HepG2 (cell line): ENCODE measurements around the gene TANC1. TPM values are rescaled to one million over a fixed set of nuclear protein-coding genes. Genes with fewer than 3 reads are reported as not detected.

Experiments used
- ATAC-seq: fragments of 200-7000 bp; cut with Tn5 transposase; 3 replicates; pipeline ENCODE4 v1.9.1; 2020; ENCODE audit warnings: mild to moderate bottlenecking, moderate library complexity
- BruUV-seq: library from RNA; stranded (reverse); fragments of 400-500 nt; replicated peaks from 2 replicates; lab custom pipeline; 2021; lab: Mats Ljungman, UMichigan
- CTCF ChIA-PET: fragments of 300-600 bp; formaldehyde crosslinking; extraction: SDS; loops from one replicate; lab custom pipeline; 2021; ENCODE audit warnings: low total read pairs, inconsistent platforms, low intra/inter-chr PET ratio; lab: Yijun Ruan, JAX
- POLR2A ChIA-PET: fragments of 350-600 bp; sonication (Branson Sonifier 250); formaldehyde crosslinking; loops from one replicate; lab custom pipeline; 2020; ENCODE audit warnings: antibody characterized with exemption, inconsistent platforms; lab: Yijun Ruan, JAX
- DNase-seq: peaks from one replicate; pipeline ENCODE4 v3.0.0-alpha.2; 2015; ENCODE audit warnings: low spot score
- FAIRE-seq: peaks from 3 replicates; lab custom pipeline; 2011; peaks lifted over from hg19 to GRCh38; lab: Jason Lieb, UNC
- H2AFZ ChIP-seq: one replicate; pipeline ENCODE4 v1.6.1; 2011; ENCODE audit warnings: low read length, inconsistent platforms
- H3K27ac ChIP-seq: fragments of 300-600 bp; 3 replicates; pipeline ENCODE4 v1.8.0; 2011; ENCODE audit warnings: mixed run types, mild to moderate bottlenecking, mixed read lengths, low read length, inconsistent platforms; ENCODE audit not compliant: insufficient read depth; ENCODE audit errors: extremely low read length
- H3K27me3 ChIP-seq, 2 experiments: fragments of 200-600 bp in 1 of 2; 2 replicates in 1 of 2; 3 replicates in 1 of 2; pipeline versions ENCODE4 v1.6.0 to v1.8.0; 2011; ENCODE audit warnings: low read length in 2 of 2, mild to moderate bottlenecking in 2 of 2, moderate library complexity in 2 of 2, inconsistent platforms in 1 of 2; ENCODE audit not compliant: insufficient read depth in 2 of 2, control insufficient read depth in 1 of 2
- H3K36me3 ChIP-seq, 2 experiments: fragments of 200-600 bp in 1 of 2; replicated peaks in 1 of 2; 2 replicates in 1 of 2; 3 replicates in 1 of 2; pipeline versions ENCODE4 v1.5.1 to v1.8.0; 2011; ENCODE audit warnings: low read length in 2 of 2, inconsistent platforms in 1 of 2; ENCODE audit not compliant: insufficient read depth in 2 of 2, control insufficient read depth in 1 of 2
- H3K4me1 ChIP-seq: 2 replicates; pipeline ENCODE4 v1.5.1; 2012; ENCODE audit warnings: low read length, inconsistent platforms; ENCODE audit not compliant: insufficient read depth
- H3K4me2 ChIP-seq: 2 replicates; pipeline ENCODE4 v1.6.0; 2011; ENCODE audit warnings: low read depth, low read length, inconsistent platforms
- H3K4me3 ChIP-seq, 3 experiments: fragments of 200-600 bp in 1 of 3; sonication (generic), shearing (Covaris generic) in 1 of 3; replicated peaks in 1 of 3; 2 replicates each; pipeline ENCODE4 v1.5.1; 2011 to 2016; ENCODE audit warnings: low read length in 3 of 3, inconsistent platforms in 2 of 3, low read depth in 2 of 3, mild to moderate bottlenecking in 2 of 3, control low read depth in 1 of 3, mixed read lengths in 1 of 3; ENCODE audit not compliant: insufficient read depth in 1 of 3
- H3K79me2 ChIP-seq: one replicate; pipeline ENCODE4 v1.6.1; 2011; ENCODE audit warnings: low read length, inconsistent platforms; ENCODE audit not compliant: insufficient read depth
- H3K9ac ChIP-seq: 2 replicates; pipeline ENCODE4 v1.6.0; 2011; ENCODE audit warnings: mild to moderate bottlenecking, low read depth, low read length, inconsistent platforms; ENCODE audit not compliant: insufficient read depth
- H3K9me3 ChIP-seq: 2 replicates; pipeline ENCODE4 v1.5.1; 2012; ENCODE audit warnings: mild to moderate bottlenecking, low read length
- H4K20me1 ChIP-seq: 2 replicates; pipeline ENCODE4 v1.6.0; 2011; ENCODE audit warnings: inconsistent platforms, mild to moderate bottlenecking, low read length, moderate library complexity; ENCODE audit not compliant: insufficient read depth
- CC2D1A ChIP-seq: sonication (generic); formaldehyde crosslinking; IDR thresholded peaks from 2 replicates; pipeline ENCODE4 v1.8.1; 2023; ENCODE audit warnings: mild to moderate bottlenecking, missing genetic modification reagents
- ETV5 ChIP-seq: IDR thresholded peaks from 2 replicates; pipeline ENCODE4 v1.6.1; 2018; ENCODE audit warnings: missing biosample characterization, missing genetic modification reagents, inconsistent platforms, borderline replicate concordance
- HNRNPH1 ChIP-seq: fragments of 200-400 bp; formaldehyde crosslinking; optimal IDR thresholded peaks from 2 replicates; pipeline ENCODE3; 2017; ENCODE audit warnings: mild to moderate bottlenecking, low read depth, low read length
- MYC ChIP-seq: sonication (generic); formaldehyde crosslinking; IDR thresholded peaks from 2 replicates; pipeline ENCODE4 v1.9.0; 2021; ENCODE audit warnings: missing genetic modification reagents, borderline replicate concordance
- POLR2AphosphoS5 ChIP-seq: IDR thresholded peaks from 2 replicates; pipeline ENCODE4 v1.6.1; 2012; ENCODE audit warnings: low read depth, low read length
- WGBS: methylation state at CpG from one replicate; pipeline ENCODE4 v1.1.6; 2017; ENCODE audit warnings: low lambda C conversion rate; 5-methylcytosine and 5-hydroxymethylcytosine counted together
- in situ Hi-C: cut with HindIII; loops from 2 replicates; pipeline ENCODE4 v1.10.0; 2017; ENCODE audit warnings: low pct_unique_long_range_greater_than_20kb; ENCODE audit not compliant: extremely low pct_ligation_motif_present
- intact Hi-C: fragments of 100-400 bp; cut with micrococcal nuclease; formaldehyde crosslinking; loops from one replicate; pipeline ENCODE4 v1.10.0; 2022; ENCODE audit not compliant: unreplicated experiment
- polyA plus RNA-seq, 8 experiments: library from polyadenylated mRNA; depleted of rRNA in 3 of 8; stranded (reverse) in 7 of 8; unstranded in 1 of 8; fragments of >200 nt; fragmentation: Illumina TruSeq in 4 of 8; extraction: Trizol in 4 of 8; gene quantifications; 2 replicates each; pipeline versions ENCODE4 v1.2.1 to v1.2.3, GENCODE V29; 2011 to 2016; ENCODE audit warnings: low read depth in 4 of 8, missing spikeins in 1 of 8, mixed read lengths in 1 of 8; ENCODE audit not compliant: insufficient read depth in 1 of 8
- total RNA-seq, 5 experiments: library from RNA; depleted of rRNA; stranded (reverse); fragments of >200 nt; fragmentation: Illumina TruSeq; extraction: Trizol; gene quantifications; 2 replicates each; pipeline ENCODE4 v1.2.3, GENCODE V29; 2016; ENCODE audit warnings: low read depth in 1 of 5
- TF ChIP-seq, protein P1 (sequence below), 2 experiments: IDR thresholded peaks; 2 replicates each; pipeline ENCODE4 v1.6.1; 2011 to 2012; ENCODE audit warnings: low read length in 2 of 2, borderline replicate concordance in 1 of 2, low read depth in 1 of 2, mild to moderate bottlenecking in 1 of 2, moderate library complexity in 1 of 2
- TF ChIP-seq, protein P2 (sequence below): IDR thresholded peaks from 2 replicates; pipeline ENCODE4 v1.6.1; 2016; ENCODE audit warnings: missing biosample characterization, missing genetic modification reagents, low read depth
- TF ChIP-seq, protein P3 (sequence below): sonication (generic); formaldehyde crosslinking; IDR thresholded peaks from 2 replicates; pipeline ENCODE4 v1.4.0; 2020; ENCODE audit warnings: missing genetic modification reagents
- TF ChIP-seq, protein P4 (sequence below): sonication (generic); formaldehyde crosslinking; IDR thresholded peaks from 2 replicates; pipeline ENCODE4 v1.5.1; 2020; ENCODE audit warnings: missing genetic modification reagents, mild to moderate bottlenecking, borderline replicate concordance

The TANC1 gene
- total and polyA plus RNA-seq, 2 of the 13 experiments (the other 11 are each of a cell fraction or from before 2014, with no cell fraction given) = 2.3 to 5.6 TPM

DNA sequence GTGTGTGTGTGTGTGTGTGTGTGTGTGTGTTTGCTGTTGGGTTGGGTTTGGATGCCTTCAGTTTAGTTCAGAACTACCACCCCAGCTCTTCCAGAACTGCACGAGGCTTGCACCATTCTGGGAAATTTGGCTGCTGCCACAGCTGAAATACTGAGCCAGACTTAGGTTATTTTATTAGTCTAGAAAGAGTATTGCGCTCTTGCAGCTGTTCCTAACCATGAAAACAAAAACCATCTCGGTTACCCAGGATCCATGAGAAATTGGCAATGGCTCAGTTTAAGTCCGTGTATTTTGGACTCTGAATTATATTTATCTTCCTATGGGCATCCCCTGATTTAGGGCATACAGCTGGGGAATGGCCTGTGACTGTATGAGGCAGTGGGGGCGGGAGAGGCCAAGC lies 83.2 kb downstream of the TANC1 start:
- in situ Hi-C loops (no loop called here), intact Hi-C loops (no loop called here)
- Histone ChIP-seq H3K27ac (no peak overlapping the region), H3K9ac (no peak overlapping the region), H2AFZ (no peak overlapping the region), H3K36me3 (no peaks in the 10 kb centered on the region), H3K27me3 (no peaks in the 10 kb centered on the region), H3K4me3 (no peak overlapping the region), H3K9me3 (no peaks in the 10 kb centered on the region), H4K20me1 (no peaks in the 10 kb centered on the region), H3K4me1 (no peaks in the 10 kb centered on the region), H3K79me2 (no peaks in the 10 kb centered on the region), H3K4me2 (no peak overlapping the region)
- DNase-seq = no peak
- BruUV-seq = no TSS peak
- no peak for ATAC-seq
- TF ChIP-seq HNRNPH1 (no peak), CC2D1A (CRISPR knock-in tag) (no peak), MYC (CRISPR knock-in tag) (no peak), ETV5 (CRISPR knock-in tag) (no peak), POLR2AphosphoS5 (no peak)
- TF ChIP-seq, protein P1, sequence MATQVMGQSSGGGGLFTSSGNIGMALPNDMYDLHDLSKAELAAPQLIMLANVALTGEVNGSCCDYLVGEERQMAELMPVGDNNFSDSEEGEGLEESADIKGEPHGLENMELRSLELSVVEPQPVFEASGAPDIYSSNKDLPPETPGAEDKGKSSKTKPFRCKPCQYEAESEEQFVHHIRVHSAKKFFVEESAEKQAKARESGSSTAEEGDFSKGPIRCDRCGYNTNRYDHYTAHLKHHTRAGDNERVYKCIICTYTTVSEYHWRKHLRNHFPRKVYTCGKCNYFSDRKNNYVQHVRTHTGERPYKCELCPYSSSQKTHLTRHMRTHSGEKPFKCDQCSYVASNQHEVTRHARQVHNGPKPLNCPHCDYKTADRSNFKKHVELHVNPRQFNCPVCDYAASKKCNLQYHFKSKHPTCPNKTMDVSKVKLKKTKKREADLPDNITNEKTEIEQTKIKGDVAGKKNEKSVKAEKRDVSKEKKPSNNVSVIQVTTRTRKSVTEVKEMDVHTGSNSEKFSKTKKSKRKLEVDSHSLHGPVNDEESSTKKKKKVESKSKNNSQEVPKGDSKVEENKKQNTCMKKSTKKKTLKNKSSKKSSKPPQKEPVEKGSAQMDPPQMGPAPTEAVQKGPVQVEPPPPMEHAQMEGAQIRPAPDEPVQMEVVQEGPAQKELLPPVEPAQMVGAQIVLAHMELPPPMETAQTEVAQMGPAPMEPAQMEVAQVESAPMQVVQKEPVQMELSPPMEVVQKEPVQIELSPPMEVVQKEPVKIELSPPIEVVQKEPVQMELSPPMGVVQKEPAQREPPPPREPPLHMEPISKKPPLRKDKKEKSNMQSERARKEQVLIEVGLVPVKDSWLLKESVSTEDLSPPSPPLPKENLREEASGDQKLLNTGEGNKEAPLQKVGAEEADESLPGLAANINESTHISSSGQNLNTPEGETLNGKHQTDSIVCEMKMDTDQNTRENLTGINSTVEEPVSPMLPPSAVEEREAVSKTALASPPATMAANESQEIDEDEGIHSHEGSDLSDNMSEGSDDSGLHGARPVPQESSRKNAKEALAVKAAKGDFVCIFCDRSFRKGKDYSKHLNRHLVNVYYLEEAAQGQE (IDR thresholded peaks at IDR 0.05; ENCODE audit: borderline replicate concordance in 1 of 2, low read depth in 1 of 2, low read length in 2 of 2) = no peak
- TF ChIP-seq, protein P2, sequence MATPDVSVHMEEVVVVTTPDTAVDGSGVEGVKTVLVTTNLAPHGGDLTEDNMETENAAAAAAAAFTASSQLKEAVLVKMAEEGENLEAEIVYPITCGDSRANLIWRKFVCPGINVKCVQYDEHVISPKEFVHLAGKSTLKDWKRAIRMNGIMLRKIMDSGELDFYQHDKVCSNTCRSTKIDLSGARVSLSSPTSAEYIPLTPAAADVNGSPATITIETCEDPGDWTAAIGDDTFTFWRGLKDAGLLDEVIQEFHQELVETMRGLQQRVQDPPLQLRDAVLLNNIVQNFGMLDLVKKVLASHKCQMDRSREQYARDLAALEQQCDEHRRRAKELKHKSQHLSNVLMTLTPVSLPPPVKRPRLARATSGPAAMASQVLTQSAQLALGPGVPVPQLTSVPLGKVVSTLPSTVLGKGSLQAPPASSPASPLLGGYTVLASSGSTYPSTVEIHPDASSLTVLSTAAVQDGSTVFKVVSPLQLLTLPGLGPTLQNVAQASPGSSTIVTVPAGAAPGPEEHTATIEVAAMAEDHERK (CRISPR knock-in tag) = no peak
- TF ChIP-seq, protein P3, sequence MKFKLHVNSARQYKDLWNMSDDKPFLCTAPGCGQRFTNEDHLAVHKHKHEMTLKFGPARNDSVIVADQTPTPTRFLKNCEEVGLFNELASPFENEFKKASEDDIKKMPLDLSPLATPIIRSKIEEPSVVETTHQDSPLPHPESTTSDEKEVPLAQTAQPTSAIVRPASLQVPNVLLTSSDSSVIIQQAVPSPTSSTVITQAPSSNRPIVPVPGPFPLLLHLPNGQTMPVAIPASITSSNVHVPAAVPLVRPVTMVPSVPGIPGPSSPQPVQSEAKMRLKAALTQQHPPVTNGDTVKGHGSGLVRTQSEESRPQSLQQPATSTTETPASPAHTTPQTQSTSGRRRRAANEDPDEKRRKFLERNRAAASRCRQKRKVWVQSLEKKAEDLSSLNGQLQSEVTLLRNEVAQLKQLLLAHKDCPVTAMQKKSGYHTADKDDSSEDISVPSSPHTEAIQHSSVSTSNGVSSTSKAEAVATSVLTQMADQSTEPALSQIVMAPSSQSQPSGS (CRISPR knock-in tag) = no peak
- TF ChIP-seq, protein P4, sequence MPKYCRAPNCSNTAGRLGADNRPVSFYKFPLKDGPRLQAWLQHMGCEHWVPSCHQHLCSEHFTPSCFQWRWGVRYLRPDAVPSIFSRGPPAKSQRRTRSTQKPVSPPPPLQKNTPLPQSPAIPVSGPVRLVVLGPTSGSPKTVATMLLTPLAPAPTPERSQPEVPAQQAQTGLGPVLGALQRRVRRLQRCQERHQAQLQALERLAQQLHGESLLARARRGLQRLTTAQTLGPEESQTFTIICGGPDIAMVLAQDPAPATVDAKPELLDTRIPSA (CRISPR knock-in tag) = no peak
- ChIA-PET POLR2A (no interaction called here), CTCF (no interaction called here)
- no peak for FAIRE-seq
- WGBS = 67% methylated on average over 5 of the region's 5 CpGs
